Measurements from ENCODE around the gene MTMR1. TPM values are rescaled to one million over a fixed set of nuclear protein-coding genes. Genes with fewer than 3 reads are reported as not detected.

MTMR1 gene
- total RNA-seq, 2 experiments from 2014 or later, result 33.6 to 34.4 TPM

GRCh38 chrX:150683112-150683511, 10.1 kb upstream of the MTMR1 start:
- CTCF ChIA-PET, result interaction anchor here (0.7 to 1.8 kb wide), 18 partner anchors 9 to 60 kb away, joined by 3 to 17 read pairs (median 6); partner anchors contain the start of gene MTMR1
- H3K4me3 ChIP-seq (ENCODE audit: low read length), result no peak overlapping the region
- peaks cover 7% of the 10 kb centered on the region for H3K4me1 ChIP-seq (ENCODE audit: insufficient read depth, low read length)
- no peak overlapping the region for H3K27ac ChIP-seq (ENCODE audit: low read depth in 1 of 2, low read length in 2 of 2)
- no peak for DNase-seq
- H3K36me3 Mint-ChIP-seq (ENCODE audit: low read depth), result no peaks in the 10 kb centered on the region
- no peaks in the 10 kb centered on the region for H3K27me3 Mint-ChIP-seq
- no peaks in the 10 kb centered on the region for H3K36me3 ChIP-seq (ENCODE audit: insufficient read depth, low read length)
- peaks cover 7% of the 10 kb centered on the region for H3K4me1 Mint-ChIP-seq (ENCODE audit: low read depth)
- no peak for ATAC-seq (ENCODE audit: poor library complexity)
- H3K4me3 Mint-ChIP-seq, result no peak overlapping the region
- intact Hi-C loops (cut with DNase I, micrococcal nuclease), result loop anchor here in 1 of 2 experiments (1.0 kb wide), 1 partner anchor 33 kb away; no protein-coding TSS in a partner anchor
- POLR2A ChIA-PET, result interaction anchor here (0.7 to 1.9 kb wide), 2 partner anchors 9 to 28 kb away, joined by 3 to 18 read pairs; partner anchors contain the start of gene MTMR1
- H3K9me3 Mint-ChIP-seq, result no peaks in the 10 kb centered on the region
- H3K27ac Mint-ChIP-seq, result no peak overlapping the region
- no peaks in the 10 kb centered on the region for H3K9me3 ChIP-seq (ENCODE audit: control insufficient read depth in 1 of 2, insufficient read depth in 1 of 2, low read length in 2 of 2)
- H3K27me3 ChIP-seq (ENCODE audit: control insufficient read depth in 1 of 2, insufficient read depth in 2 of 2, low read length in 2 of 2), result no peaks in the 10 kb centered on the region
- TF ChIP-seq, protein P1, sequence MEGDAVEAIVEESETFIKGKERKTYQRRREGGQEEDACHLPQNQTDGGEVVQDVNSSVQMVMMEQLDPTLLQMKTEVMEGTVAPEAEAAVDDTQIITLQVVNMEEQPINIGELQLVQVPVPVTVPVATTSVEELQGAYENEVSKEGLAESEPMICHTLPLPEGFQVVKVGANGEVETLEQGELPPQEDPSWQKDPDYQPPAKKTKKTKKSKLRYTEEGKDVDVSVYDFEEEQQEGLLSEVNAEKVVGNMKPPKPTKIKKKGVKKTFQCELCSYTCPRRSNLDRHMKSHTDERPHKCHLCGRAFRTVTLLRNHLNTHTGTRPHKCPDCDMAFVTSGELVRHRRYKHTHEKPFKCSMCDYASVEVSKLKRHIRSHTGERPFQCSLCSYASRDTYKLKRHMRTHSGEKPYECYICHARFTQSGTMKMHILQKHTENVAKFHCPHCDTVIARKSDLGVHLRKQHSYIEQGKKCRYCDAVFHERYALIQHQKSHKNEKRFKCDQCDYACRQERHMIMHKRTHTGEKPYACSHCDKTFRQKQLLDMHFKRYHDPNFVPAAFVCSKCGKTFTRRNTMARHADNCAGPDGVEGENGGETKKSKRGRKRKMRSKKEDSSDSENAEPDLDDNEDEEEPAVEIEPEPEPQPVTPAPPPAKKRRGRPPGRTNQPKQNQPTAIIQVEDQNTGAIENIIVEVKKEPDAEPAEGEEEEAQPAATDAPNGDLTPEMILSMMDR (IDR thresholded peaks at IDR 0.05), result no peak

- Histone ChIP-seq H3K27me3 (ENCODE audit: control insufficient read depth in 1 of 2, insufficient read depth in 2 of 2, low read length in 2 of 2) (no peaks in the 10 kb centered on the region), H3K27ac (ENCODE audit: low read depth in 1 of 2, low read length in 2 of 2) (no peak overlapping the region), H3K4me1 (ENCODE audit: insufficient read depth, low read length) (peaks cover 12% of the 10 kb centered on the region), H3K9me3 (ENCODE audit: control insufficient read depth in 1 of 2, insufficient read depth in 1 of 2, low read length in 2 of 2) (no peaks in the 10 kb centered on the region), H3K36me3 (ENCODE audit: insufficient read depth, low read length) (no peaks in the 10 kb centered on the region), H3K4me3 (ENCODE audit: low read length) (no peak overlapping the region)
- Mint-ChIP-seq H3K4me1 (ENCODE audit: low read depth) (peaks cover 12% of the 10 kb centered on the region), H3K4me3 (no peak overlapping the region), H3K9me3 (no peaks in the 10 kb centered on the region), H3K36me3 (ENCODE audit: low read depth) (no peaks in the 10 kb centered on the region), H3K27me3 (no peaks in the 10 kb centered on the region), H3K27ac (no peak overlapping the region)
- intact Hi-C loops (cut with DNase I, micrococcal nuclease), result loop anchor here (1.0 kb wide), 1 partner anchor 33 kb away; no protein-coding TSS in a partner anchor
- peak; percentile 54 for ATAC-seq (ENCODE audit: poor library complexity)
- DNase-seq, result peak in 4 of 14 experiments; percentile 44 to 78 (median 72)
- TF ChIP-seq, protein P1 (IDR thresholded peaks at IDR 0.05), result peak; percentile 61
- CTCF ChIA-PET, result interaction anchor here (0.6 to 1.8 kb wide), 19 partner anchors 9 to 60 kb away, joined by 3 to 17 read pairs (median 5); partner anchors contain the start of gene MTMR1
- POLR2A ChIA-PET, result interaction anchor here (0.7 to 1.9 kb wide), 3 partner anchors 9 to 27 kb away, joined by 3 to 18 read pairs (median 3); partner anchors contain the start of gene MTMR1
Measured at GRCh38 chrX:150683536-150684146, 9.6 kb upstream of the MTMR1 start.

DNA sequence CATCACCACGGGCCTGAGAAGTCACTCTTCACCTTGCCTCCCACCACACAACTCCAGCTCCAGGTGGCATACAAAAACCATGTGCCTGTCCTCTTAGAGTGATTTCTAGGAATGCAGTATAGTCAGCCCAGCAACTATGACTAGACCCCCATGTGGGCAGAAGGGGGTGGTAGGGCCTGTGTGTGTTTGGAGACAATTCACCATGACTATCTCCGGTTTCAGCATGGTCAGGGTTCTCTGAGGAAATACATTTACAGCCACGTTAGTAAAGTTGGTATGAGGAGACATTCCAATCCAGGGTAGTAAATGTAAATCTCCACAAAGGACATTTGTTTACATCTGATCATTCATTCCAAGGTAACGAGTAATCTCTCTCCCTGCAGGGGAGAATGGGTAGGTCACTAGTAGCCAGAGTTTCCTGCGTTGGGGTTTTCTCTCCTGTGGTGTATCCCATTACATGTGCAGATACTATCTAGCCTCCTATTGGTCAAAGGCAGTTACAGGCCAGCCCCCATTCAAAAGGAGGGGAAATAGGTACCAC, 4.2 kb upstream of the MTMR1 start:
- ChIA-PET CTCF (no interaction called here), POLR2A (no interaction called here)
- Histone ChIP-seq H3K27me3 (ENCODE audit: control insufficient read depth in 1 of 2, insufficient read depth in 2 of 2, low read length in 2 of 2) (no peaks in the 10 kb centered on the region), H3K36me3 (ENCODE audit: insufficient read depth, low read length) (no peaks in the 10 kb centered on the region), H3K9me3 (ENCODE audit: control insufficient read depth in 1 of 2, insufficient read depth in 1 of 2, low read length in 2 of 2) (no peaks in the 10 kb centered on the region), H3K4me1 (ENCODE audit: insufficient read depth, low read length) (peaks cover 41% of the 10 kb centered on the region), H3K4me3 (ENCODE audit: low read length) (no peak overlapping the region), H3K27ac (ENCODE audit: low read depth in 1 of 2, low read length in 2 of 2) (no peak overlapping the region)
- DNase-seq (no peak), ATAC-seq (ENCODE audit: poor library complexity) (no peak)
- TF ChIP-seq, protein P1 (IDR thresholded peaks at IDR 0.05), result no peak
- H3K4me1 Mint-ChIP-seq (ENCODE audit: low read depth), result peaks cover 34% of the 10 kb centered on the region
- H3K4me3 Mint-ChIP-seq, result no peak overlapping the region
- no peaks in the 10 kb centered on the region for H3K9me3 Mint-ChIP-seq
- H3K27ac Mint-ChIP-seq, result peak overlapping the region; percentile 70
- H3K27me3 Mint-ChIP-seq, result no peaks in the 10 kb centered on the region
- intact Hi-C loops (cut with DNase I, micrococcal nuclease), result no loop called here
- peaks cover 6% of the 10 kb centered on the region for H3K36me3 Mint-ChIP-seq (ENCODE audit: low read depth)

All from CD4-positive, alpha-beta T cell (primary cell).